GM23338 (cell line): ENCODE results near the gene DACH2.

ENCODE experiments used
- CREB1 ChIP-seq: fragments of 250-450 bp; sonication (Bioruptor Pico); IDR thresholded peaks from 2 replicates; pipeline ENCODE4 v1.5.0; 2020; ENCODE audit warnings: low read depth, mild to moderate bottlenecking, moderate library complexity
- EZH2 ChIP-seq: fragments of 200-600 bp; sonication (generic); IDR thresholded peaks from one replicate; pipeline ENCODE4 v1.8.0; 2017; ENCODE audit warnings: antibody characterized with exemption, mild to moderate bottlenecking, low read depth; ENCODE audit not compliant: unreplicated experiment
- EZH2phosphoT487 ChIP-seq: fragments of 200-600 bp; sonication (generic); IDR thresholded peaks from one replicate; pipeline ENCODE4 v1.8.1; 2018; ENCODE audit warnings: antibody characterized with exemption; ENCODE audit not compliant: unreplicated experiment
- JUNB ChIP-seq: IDR thresholded peaks from one replicate; pipeline ENCODE4 v1.6.1; 2016; ENCODE audit warnings: antibody characterized with exemption; ENCODE audit not compliant: unreplicated experiment
- POLR2AphosphoS5 ChIP-seq: IDR thresholded peaks from 2 replicates; pipeline ENCODE4 v1.6.1; 2016; ENCODE audit warnings: antibody characterized with exemption, low read depth
- REST ChIP-seq: IDR thresholded peaks from one replicate; pipeline ENCODE4 v1.6.1; 2018; ENCODE audit warnings: antibody characterized with exemption; ENCODE audit not compliant: unreplicated experiment
- TF ChIP-seq, protein P1 (sequence below), 2 experiments: fragments of 200-600 bp in 1 of 2; sonication (generic) in 1 of 2; conservative IDR thresholded peaks; 2 replicates each; pipeline versions ENCODE4 v1.5.1 to v1.6.1; 2016 to 2017; ENCODE audit warnings: antibody characterized with exemption in 2 of 2, low read depth in 2 of 2, mild to moderate bottlenecking in 2 of 2, moderate library complexity in 1 of 2
- TF ChIP-seq, protein P2 (sequence below): fragments of 250-450 bp; sonication (Bioruptor Pico); IDR thresholded peaks from 2 replicates; pipeline ENCODE4 v1.5.0; 2020; ENCODE audit warnings: mild to moderate bottlenecking, moderate library complexity

- no peak for TF ChIP-seq REST
- TF ChIP-seq, protein P1, sequence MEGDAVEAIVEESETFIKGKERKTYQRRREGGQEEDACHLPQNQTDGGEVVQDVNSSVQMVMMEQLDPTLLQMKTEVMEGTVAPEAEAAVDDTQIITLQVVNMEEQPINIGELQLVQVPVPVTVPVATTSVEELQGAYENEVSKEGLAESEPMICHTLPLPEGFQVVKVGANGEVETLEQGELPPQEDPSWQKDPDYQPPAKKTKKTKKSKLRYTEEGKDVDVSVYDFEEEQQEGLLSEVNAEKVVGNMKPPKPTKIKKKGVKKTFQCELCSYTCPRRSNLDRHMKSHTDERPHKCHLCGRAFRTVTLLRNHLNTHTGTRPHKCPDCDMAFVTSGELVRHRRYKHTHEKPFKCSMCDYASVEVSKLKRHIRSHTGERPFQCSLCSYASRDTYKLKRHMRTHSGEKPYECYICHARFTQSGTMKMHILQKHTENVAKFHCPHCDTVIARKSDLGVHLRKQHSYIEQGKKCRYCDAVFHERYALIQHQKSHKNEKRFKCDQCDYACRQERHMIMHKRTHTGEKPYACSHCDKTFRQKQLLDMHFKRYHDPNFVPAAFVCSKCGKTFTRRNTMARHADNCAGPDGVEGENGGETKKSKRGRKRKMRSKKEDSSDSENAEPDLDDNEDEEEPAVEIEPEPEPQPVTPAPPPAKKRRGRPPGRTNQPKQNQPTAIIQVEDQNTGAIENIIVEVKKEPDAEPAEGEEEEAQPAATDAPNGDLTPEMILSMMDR (conservative IDR thresholded peaks at IDR 0.05; ENCODE audit: low read depth in 2 of 2), result no peak
- TF ChIP-seq EZH2, result no peak
- no peak for TF ChIP-seq JUNB
- no peak for TF ChIP-seq POLR2AphosphoS5
- no peak for TF ChIP-seq EZH2phosphoT487
- TF ChIP-seq, protein P2, sequence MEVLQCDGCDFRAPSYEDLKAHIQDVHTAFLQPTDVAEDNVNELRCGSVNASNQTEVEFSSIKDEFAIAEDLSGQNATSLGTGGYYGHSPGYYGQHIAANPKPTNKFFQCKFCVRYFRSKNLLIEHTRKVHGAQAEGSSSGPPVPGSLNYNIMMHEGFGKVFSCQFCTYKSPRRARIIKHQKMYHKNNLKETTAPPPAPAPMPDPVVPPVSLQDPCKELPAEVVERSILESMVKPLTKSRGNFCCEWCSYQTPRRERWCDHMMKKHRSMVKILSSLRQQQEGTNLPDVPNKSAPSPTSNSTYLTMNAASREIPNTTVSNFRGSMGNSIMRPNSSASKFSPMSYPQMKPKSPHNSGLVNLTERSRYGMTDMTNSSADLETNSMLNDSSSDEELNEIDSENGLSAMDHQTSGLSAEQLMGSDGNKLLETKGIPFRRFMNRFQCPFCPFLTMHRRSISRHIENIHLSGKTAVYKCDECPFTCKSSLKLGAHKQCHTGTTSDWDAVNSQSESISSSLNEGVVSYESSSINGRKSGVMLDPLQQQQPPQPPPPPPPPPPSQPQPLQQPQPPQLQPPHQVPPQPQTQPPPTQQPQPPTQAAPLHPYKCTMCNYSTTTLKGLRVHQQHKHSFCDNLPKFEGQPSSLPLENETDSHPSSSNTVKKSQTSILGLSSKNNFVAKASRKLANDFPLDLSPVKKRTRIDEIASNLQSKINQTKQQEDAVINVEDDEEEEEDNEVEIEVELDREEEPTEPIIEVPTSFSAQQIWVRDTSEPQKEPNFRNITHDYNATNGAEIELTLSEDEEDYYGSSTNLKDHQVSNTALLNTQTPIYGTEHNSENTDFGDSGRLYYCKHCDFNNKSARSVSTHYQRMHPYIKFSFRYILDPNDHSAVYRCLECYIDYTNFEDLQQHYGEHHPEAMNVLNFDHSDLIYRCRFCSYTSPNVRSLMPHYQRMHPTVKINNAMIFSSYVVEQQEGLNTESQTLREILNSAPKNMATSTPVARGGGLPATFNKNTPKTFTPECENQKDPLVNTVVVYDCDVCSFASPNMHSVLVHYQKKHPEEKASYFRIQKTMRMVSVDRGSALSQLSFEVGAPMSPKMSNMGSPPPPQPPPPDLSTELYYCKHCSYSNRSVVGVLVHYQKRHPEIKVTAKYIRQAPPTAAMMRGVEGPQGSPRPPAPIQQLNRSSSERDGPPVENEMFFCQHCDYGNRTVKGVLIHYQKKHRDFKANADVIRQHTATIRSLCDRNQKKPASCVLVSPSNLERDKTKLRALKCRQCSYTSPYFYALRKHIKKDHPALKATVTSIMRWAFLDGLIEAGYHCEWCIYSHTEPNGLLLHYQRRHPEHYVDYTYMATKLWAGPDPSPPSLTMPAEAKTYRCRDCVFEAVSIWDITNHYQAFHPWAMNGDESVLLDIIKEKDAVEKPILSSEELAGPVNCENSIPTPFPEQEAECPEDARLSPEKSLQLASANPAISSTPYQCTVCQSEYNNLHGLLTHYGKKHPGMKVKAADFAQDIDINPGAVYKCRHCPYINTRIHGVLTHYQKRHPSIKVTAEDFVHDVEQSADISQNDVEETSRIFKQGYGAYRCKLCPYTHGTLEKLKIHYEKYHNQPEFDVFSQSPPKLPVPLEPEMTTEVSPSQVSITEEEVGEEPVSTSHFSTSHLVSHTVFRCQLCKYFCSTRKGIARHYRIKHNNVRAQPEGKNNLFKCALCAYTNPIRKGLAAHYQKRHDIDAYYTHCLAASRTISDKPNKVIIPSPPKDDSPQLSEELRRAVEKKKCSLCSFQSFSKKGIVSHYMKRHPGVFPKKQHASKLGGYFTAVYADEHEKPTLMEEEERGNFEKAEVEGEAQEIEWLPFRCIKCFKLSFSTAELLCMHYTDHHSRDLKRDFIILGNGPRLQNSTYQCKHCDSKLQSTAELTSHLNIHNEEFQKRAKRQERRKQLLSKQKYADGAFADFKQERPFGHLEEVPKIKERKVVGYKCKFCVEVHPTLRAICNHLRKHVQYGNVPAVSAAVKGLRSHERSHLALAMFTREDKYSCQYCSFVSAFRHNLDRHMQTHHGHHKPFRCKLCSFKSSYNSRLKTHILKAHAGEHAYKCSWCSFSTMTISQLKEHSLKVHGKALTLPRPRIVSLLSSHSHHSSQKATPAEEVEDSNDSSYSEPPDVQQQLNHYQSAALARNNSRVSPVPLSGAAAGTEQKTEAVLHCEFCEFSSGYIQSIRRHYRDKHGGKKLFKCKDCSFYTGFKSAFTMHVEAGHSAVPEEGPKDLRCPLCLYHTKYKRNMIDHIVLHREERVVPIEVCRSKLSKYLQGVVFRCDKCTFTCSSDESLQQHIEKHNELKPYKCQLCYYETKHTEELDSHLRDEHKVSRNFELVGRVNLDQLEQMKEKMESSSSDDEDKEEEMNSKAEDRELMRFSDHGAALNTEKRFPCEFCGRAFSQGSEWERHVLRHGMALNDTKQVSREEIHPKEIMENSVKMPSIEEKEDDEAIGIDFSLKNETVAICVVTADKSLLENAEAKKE (CRISPR knock-in tag), result no peak
- TF ChIP-seq CREB1 (CRISPR knock-in tag), result no peak
These were observed 548.7 kb downstream of the DACH2 start for GRCh38 chrX:86696951-86697350.
